Measurements from ENCODE around the gene PELI1.
A peak's percentile ranks its signal among the peaks of the same experiment; 100 is the strongest.

The PELI1 gene

GRCh38 chr2:64062840-64063239 is 81.4 kb downstream of the PELI1 start:
- no peak overlapping the region for H3K4me3 Mint-ChIP-seq
- peak overlapping the region; percentile 22 for H3K27ac Mint-ChIP-seq
- no peaks in the 10 kb centered on the region for H3K27me3 Mint-ChIP-seq
- H3K4me1 Mint-ChIP-seq (ENCODE audit: low read depth) = peaks cover 33% of the 10 kb centered on the region
- H3K36me3 Mint-ChIP-seq (ENCODE audit: low read depth) = no peaks in the 10 kb centered on the region
- no peaks in the 10 kb centered on the region for H3K9me3 Mint-ChIP-seq

- no peaks in the 10 kb centered on the region for H3K36me3 Mint-ChIP-seq (ENCODE audit: low read depth)
- no peak overlapping the region for H3K4me3 Mint-ChIP-seq
- H3K4me1 Mint-ChIP-seq (ENCODE audit: low read depth) = peaks cover 30% of the 10 kb centered on the region
- H3K27ac Mint-ChIP-seq = no peak overlapping the region
- no peaks in the 10 kb centered on the region for H3K27me3 Mint-ChIP-seq
- no peaks in the 10 kb centered on the region for H3K9me3 Mint-ChIP-seq
Observed at GRCh38 chr2:64059270-64059669, 85.0 kb downstream of the PELI1 start.

GRCh38 chr2:64056021-64056420 is 88.2 kb downstream of the PELI1 start:
- peaks cover 30% of the 10 kb centered on the region for H3K4me1 Mint-ChIP-seq (ENCODE audit: low read depth)
- H3K36me3 Mint-ChIP-seq (ENCODE audit: low read depth) = no peaks in the 10 kb centered on the region
- H3K27me3 Mint-ChIP-seq = no peaks in the 10 kb centered on the region
- H3K4me3 Mint-ChIP-seq = no peak overlapping the region
- no peak overlapping the region for H3K27ac Mint-ChIP-seq
- H3K9me3 Mint-ChIP-seq = no peaks in the 10 kb centered on the region

- Mint-ChIP-seq H3K27me3 (no peaks in the 10 kb centered on the region), H3K4me3 (no peak overlapping the region), H3K36me3 (ENCODE audit: low read depth) (no peaks in the 10 kb centered on the region), H3K27ac (peak overlapping the region; percentile 60), H3K4me1 (ENCODE audit: low read depth) (peaks cover 38% of the 10 kb centered on the region), H3K9me3 (no peaks in the 10 kb centered on the region)
Observed at GRCh38 chr2:64054161-64054915, 89.9 kb downstream of the PELI1 start.

GRCh38 chr2:64052463-64053241 is 91.6 kb downstream of the PELI1 start:
- Mint-ChIP-seq H3K27ac (no peak overlapping the region), H3K4me3 (no peak overlapping the region), H3K36me3 (ENCODE audit: low read depth) (no peaks in the 10 kb centered on the region), H3K4me1 (ENCODE audit: low read depth) (peaks cover 38% of the 10 kb centered on the region), H3K9me3 (no peaks in the 10 kb centered on the region), H3K27me3 (no peaks in the 10 kb centered on the region)

DNA sequence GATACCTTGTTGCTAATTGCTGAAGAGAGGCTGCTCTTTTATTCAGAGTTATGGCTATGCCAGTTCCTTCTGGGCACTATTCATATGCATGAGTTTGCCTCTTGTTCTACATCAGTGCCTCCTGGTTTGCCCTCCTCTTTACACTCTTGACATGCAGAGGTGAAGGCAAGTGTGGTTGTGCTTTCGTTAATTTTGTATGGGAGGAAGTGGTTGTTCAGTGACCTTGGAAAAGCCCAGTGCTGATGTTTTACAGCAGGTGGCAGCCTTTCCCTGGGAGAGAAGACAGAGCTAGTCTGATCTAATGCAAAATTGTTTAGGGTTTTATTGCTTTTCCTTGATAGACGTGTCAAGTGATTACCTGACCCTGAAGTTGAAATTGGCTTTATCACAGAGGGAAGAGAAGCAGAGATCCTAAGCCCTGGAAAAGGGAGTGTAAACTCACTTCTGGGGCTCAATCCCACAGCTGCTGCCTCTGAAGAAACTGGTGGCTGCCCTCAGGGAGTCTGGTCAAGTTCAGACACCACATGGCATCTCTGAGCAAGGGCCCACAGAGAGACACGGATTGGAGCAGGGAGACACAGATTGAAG is 94.5 kb downstream of the PELI1 start:
- Mint-ChIP-seq H3K36me3 (ENCODE audit: low read depth) (no peaks in the 10 kb centered on the region), H3K9me3 (no peaks in the 10 kb centered on the region), H3K27ac (peak overlapping the region; percentile 83), H3K4me3 (no peak overlapping the region), H3K27me3 (no peaks in the 10 kb centered on the region), H3K4me1 (ENCODE audit: low read depth) (peaks cover 32% of the 10 kb centered on the region)

DNA sequence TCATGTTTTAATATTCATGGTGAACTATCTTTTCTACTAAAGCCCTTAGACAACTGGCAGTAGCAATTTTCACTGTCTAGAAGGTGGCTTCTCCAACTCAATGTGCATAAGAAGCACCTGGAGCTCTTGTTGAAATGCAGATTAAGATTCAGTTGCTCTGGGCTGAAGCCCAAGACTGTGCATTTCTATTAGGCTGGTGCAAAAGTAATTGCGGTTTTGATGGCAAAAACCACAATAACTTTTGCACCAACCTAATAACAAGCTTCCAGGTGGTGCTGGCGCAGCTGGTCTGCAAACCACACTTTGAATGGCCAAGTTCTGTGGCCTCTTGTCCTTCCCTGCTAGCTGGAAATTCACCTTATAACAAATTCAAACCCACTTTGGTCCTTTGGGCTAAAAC is 98.3 kb downstream of the PELI1 start:
- no peak overlapping the region for H3K27ac Mint-ChIP-seq
- peaks cover 8% of the 10 kb centered on the region for H3K4me1 Mint-ChIP-seq (ENCODE audit: low read depth)
- H3K9me3 Mint-ChIP-seq = no peaks in the 10 kb centered on the region
- H3K4me3 Mint-ChIP-seq = no peak overlapping the region
- no peaks in the 10 kb centered on the region for H3K36me3 Mint-ChIP-seq (ENCODE audit: low read depth)
- H3K27me3 Mint-ChIP-seq = no peaks in the 10 kb centered on the region

Data from stimulated activated naive CD8-positive, alpha-beta T cell treated with anti-CD3 and anti-CD28 coated beads, Interleukin-15, Interleukin-2, amounts not matched to agents 100 ng/mL and 50 ng/mL, for 24 hours (primary cell).